SU-DHL-6 (cell line): ENCODE measurements around the gene ANO2.

Source experiments
- H2AFZ ChIP-seq: fragments of 200-600 bp; sonication (generic); 2 replicates; pipeline ENCODE4 v1.6.1; 2014; ENCODE audit warnings: low read depth, mild to moderate bottlenecking, moderate library complexity, mixed read lengths, antibody characterized with exemption, low read length; ENCODE audit not compliant: severe bottlenecking
- H3F3A ChIP-seq: fragments of 200-600 bp; shearing (Covaris generic); 2 replicates; pipeline ENCODE4 v1.6.0; 2016; ENCODE audit warnings: antibody characterized with exemption, mild to moderate bottlenecking; ENCODE audit not compliant: insufficient read depth
- H3K27ac ChIP-seq: fragments of 200-600 bp; sonication (generic); 2 replicates; pipeline ENCODE4 v1.5.1; 2016; ENCODE audit warnings: low read depth, mild to moderate bottlenecking, low read length, moderate library complexity, mixed read lengths
- H3K27me3 ChIP-seq: fragments of 200-600 bp; sonication (generic), shearing (Covaris generic); 2 replicates; pipeline ENCODE4 v1.6.0; 2014; ENCODE audit warnings: mild to moderate bottlenecking, low read length
- H3K36me3 ChIP-seq: fragments of 200-600 bp; sonication (generic); 2 replicates; pipeline ENCODE4 v1.6.1; 2014; ENCODE audit warnings: mild to moderate bottlenecking, low read length, mixed read lengths
- H3K4me2 ChIP-seq: fragments of 300-600, 200-600 bp; shearing (Covaris generic), sonication (generic); 2 replicates; pipeline ENCODE4 v1.6.0; 2014; ENCODE audit warnings: low read length, low read depth, mild to moderate bottlenecking; ENCODE audit not compliant: poor library complexity, severe bottlenecking
- H3K4me3 ChIP-seq: fragments of 200-600 bp; sonication (generic); 2 replicates; pipeline ENCODE4 v1.5.1; 2014; ENCODE audit warnings: antibody characterized with exemption, low read length, mild to moderate bottlenecking, mixed read lengths; ENCODE audit not compliant: insufficient read depth, poor library complexity, severe bottlenecking
- H3K79me2 ChIP-seq: fragments of 200-600 bp; sonication (generic); 2 replicates; pipeline ENCODE4 v1.6.1; 2014; ENCODE audit warnings: mild to moderate bottlenecking, low read length, moderate library complexity; ENCODE audit not compliant: insufficient read depth
- H3K9ac ChIP-seq: fragments of 200-600 bp; sonication (generic); 2 replicates; pipeline ENCODE4 v1.7.0; 2014; ENCODE audit warnings: mild to moderate bottlenecking, low read length
- H3K9me2 ChIP-seq: fragments of 200-600 bp; sonication (generic); replicated peaks from 2 replicates; pipeline ENCODE4 v1.6.1; 2014; ENCODE audit warnings: low read length; ENCODE audit not compliant: insufficient read depth
- H3K9me3 ChIP-seq: fragments of 200-600 bp; sonication (generic); 2 replicates; pipeline ENCODE4 v1.6.1; 2014; ENCODE audit warnings: low read length, mixed read lengths; ENCODE audit not compliant: insufficient read depth
- H4K20me1 ChIP-seq: fragments of 200-600 bp; sonication (generic); 2 replicates; pipeline ENCODE4 v1.6.1; 2014; ENCODE audit warnings: low read depth, mild to moderate bottlenecking, antibody characterized with exemption, low read length, moderate library complexity, mixed read lengths
- EZH2phosphoT487 ChIP-seq: fragments of 200-600 bp; sonication (generic), shearing (Covaris generic); conservative IDR thresholded peaks from 2 replicates; pipeline ENCODE4 v1.6.1; 2018; ENCODE audit warnings: mild to moderate bottlenecking, antibody characterized with exemption, low read length, moderate library complexity, mixed read lengths
- TF ChIP-seq, protein P1 (sequence below): fragments of 200-600 bp; sonication (generic); IDR thresholded peaks from one replicate; pipeline ENCODE4 v1.5.1; 2017; ENCODE audit warnings: antibody characterized with exemption, mild to moderate bottlenecking, low read length, moderate library complexity; ENCODE audit not compliant: insufficient read depth, poor library complexity, severe bottlenecking

The ANO2 gene

DNA sequence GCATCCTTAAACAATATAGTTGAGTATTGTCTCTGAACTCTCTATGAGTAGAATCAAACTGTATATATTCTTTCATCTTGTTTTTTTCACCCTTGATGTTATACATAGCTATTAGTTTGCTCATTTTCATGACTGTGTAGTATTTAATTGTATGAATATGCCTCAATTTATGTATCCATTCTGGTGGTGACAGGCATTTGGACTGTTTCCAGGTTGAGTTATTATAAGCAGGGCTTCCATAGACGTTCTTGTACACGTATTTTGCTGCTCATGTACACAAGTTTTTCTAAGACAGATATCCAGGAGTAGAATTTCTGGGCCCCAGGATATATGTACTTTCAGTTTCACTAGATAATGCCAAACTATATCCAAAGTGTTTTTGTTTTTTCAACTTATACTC lies 301.8 kb downstream of the ANO2 start:
- Histone ChIP-seq H2AFZ (no peak overlapping the region), H3K9me3 (no peaks in the 10 kb centered on the region), H3K9ac (no peak overlapping the region), H4K20me1 (no peaks in the 10 kb centered on the region), H3K4me2 (no peak overlapping the region), H3K27ac (no peak overlapping the region), H3K27me3 (no peaks in the 10 kb centered on the region), H3K4me3 (no peak overlapping the region), H3K9me2 (no peaks in the 10 kb centered on the region), H3F3A (no peaks in the 10 kb centered on the region), H3K36me3 (no peaks in the 10 kb centered on the region), H3K79me2 (no peaks in the 10 kb centered on the region)
- TF ChIP-seq, protein P1, sequence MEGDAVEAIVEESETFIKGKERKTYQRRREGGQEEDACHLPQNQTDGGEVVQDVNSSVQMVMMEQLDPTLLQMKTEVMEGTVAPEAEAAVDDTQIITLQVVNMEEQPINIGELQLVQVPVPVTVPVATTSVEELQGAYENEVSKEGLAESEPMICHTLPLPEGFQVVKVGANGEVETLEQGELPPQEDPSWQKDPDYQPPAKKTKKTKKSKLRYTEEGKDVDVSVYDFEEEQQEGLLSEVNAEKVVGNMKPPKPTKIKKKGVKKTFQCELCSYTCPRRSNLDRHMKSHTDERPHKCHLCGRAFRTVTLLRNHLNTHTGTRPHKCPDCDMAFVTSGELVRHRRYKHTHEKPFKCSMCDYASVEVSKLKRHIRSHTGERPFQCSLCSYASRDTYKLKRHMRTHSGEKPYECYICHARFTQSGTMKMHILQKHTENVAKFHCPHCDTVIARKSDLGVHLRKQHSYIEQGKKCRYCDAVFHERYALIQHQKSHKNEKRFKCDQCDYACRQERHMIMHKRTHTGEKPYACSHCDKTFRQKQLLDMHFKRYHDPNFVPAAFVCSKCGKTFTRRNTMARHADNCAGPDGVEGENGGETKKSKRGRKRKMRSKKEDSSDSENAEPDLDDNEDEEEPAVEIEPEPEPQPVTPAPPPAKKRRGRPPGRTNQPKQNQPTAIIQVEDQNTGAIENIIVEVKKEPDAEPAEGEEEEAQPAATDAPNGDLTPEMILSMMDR: no peak
- no peak for TF ChIP-seq EZH2phosphoT487

DNA sequence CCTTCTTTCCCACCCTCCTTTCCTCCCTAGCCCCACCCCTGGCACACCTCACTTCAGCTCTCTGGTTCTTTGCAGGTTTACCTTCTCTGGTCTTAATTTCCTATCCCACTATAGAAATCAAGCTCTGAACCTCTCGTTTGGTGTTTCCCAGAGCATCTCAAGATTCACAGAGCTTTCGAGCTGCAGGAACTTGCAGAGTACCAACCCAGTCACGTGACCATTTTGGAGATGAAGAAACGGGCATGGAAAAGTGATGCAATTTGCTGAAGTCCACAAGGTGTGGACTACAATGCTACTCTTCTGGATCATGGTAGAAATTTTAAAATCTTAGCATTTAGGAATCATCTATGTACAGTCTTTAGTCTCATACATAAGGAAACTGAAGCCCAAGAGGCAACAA lies 307.4 kb downstream of the ANO2 start:
- H4K20me1 ChIP-seq: no peaks in the 10 kb centered on the region
- H3K9me2 ChIP-seq: no peaks in the 10 kb centered on the region
- no peak overlapping the region for H3K27ac ChIP-seq
- no peak overlapping the region for H3K4me3 ChIP-seq
- H3K9me3 ChIP-seq: no peaks in the 10 kb centered on the region
- TF ChIP-seq, protein P1: no peak
- no peak for TF ChIP-seq EZH2phosphoT487
- no peaks in the 10 kb centered on the region for H3K36me3 ChIP-seq
- no peak overlapping the region for H3K9ac ChIP-seq
- H3K4me2 ChIP-seq: no peak overlapping the region
- no peaks in the 10 kb centered on the region for H3F3A ChIP-seq
- no peak overlapping the region for H2AFZ ChIP-seq
- H3K27me3 ChIP-seq: no peaks in the 10 kb centered on the region
- H3K79me2 ChIP-seq: no peaks in the 10 kb centered on the region

DNA sequence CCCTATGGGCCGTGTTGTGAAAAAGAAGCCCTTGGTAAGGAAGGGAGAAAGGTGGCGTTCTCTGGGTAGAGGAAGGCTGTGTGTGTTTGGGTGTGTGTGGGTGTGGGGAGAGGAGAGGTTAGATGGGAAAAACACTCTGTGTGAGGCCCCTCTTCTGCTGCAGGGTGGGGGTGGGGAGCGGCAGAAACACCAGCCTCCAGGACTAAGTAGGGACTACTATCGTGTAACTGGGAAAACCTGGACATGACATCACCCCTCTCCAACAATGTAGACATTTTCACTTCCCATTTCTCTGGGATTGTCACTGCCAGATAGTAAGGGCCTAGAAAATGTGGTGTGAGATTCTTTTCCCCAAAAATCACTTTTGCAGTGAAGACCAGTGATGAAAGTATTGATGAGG lies 308.2 kb downstream of the ANO2 start:
- Histone ChIP-seq H3K36me3 (no peaks in the 10 kb centered on the region), H3K27ac (no peak overlapping the region), H3K9ac (no peak overlapping the region), H4K20me1 (no peaks in the 10 kb centered on the region), H3K79me2 (no peaks in the 10 kb centered on the region), H3K27me3 (no peaks in the 10 kb centered on the region), H3F3A (no peaks in the 10 kb centered on the region), H2AFZ (no peak overlapping the region), H3K4me3 (no peak overlapping the region), H3K9me2 (no peaks in the 10 kb centered on the region), H3K4me2 (no peak overlapping the region), H3K9me3 (no peaks in the 10 kb centered on the region)
- TF ChIP-seq EZH2phosphoT487: no peak
- TF ChIP-seq, protein P1: no peak
